H9 (cell line): ENCODE measurements around the gene GNAO1. TPM values are rescaled to one million over a fixed set of nuclear protein-coding genes. Genes with fewer than 3 reads are reported as not detected.

ENCODE experiments used
- DNase-seq: peaks from one replicate; pipeline ENCODE4 v3.0.0-alpha.2; 2017
- H2AFZ ChIP-seq: one replicate; pipeline ENCODE4 v1.6.1; 2013; ENCODE audit warnings: mild to moderate bottlenecking, low read length, control low read depth, moderate library complexity
- H2AK5ac ChIP-seq: 2 replicates; pipeline ENCODE4 v1.6.1; 2013; ENCODE audit warnings: low read length, control low read depth, mixed read lengths; ENCODE audit not compliant: insufficient read length
- H2BK120ac ChIP-seq: one replicate; pipeline ENCODE4 v1.6.1; 2013; ENCODE audit warnings: low read depth, mild to moderate bottlenecking, low read length, control low read depth, inconsistent platforms; ENCODE audit not compliant: poor library complexity, severe bottlenecking
- H2BK12ac ChIP-seq: 2 replicates; pipeline ENCODE4 v1.6.1; 2013; ENCODE audit warnings: low read length, control low read depth, mixed read lengths, low read depth; ENCODE audit not compliant: insufficient read length
- H2BK15ac ChIP-seq: 2 replicates; pipeline ENCODE4 v1.6.1; 2013; ENCODE audit warnings: low read depth, low read length, control low read depth
- H2BK20ac ChIP-seq: one replicate; pipeline ENCODE4 v1.6.1; 2013; ENCODE audit warnings: low read depth, mild to moderate bottlenecking, low read length, control low read depth, inconsistent platforms; ENCODE audit not compliant: poor library complexity, severe bottlenecking
- H2BK5ac ChIP-seq: 2 replicates; pipeline ENCODE4 v1.6.1; 2013; ENCODE audit warnings: low read length, control low read depth, mixed read lengths; ENCODE audit not compliant: insufficient read length
- H3K14ac ChIP-seq: 2 replicates; pipeline ENCODE4 v1.6.1; 2013; ENCODE audit warnings: low read length, control low read depth; ENCODE audit not compliant: insufficient read depth
- H3K18ac ChIP-seq: 2 replicates; pipeline ENCODE4 v1.6.1; 2013; ENCODE audit warnings: low read depth, mild to moderate bottlenecking, mixed read lengths, low read length, control low read depth; ENCODE audit not compliant: insufficient read length
- H3K23ac ChIP-seq: 2 replicates; pipeline ENCODE4 v1.6.1; 2013; ENCODE audit warnings: low read length, control low read depth, mixed read lengths, low read depth; ENCODE audit not compliant: insufficient read length
- H3K23me2 ChIP-seq: 2 replicates; pipeline ENCODE4 v1.6.1; 2013; ENCODE audit warnings: low read depth, mild to moderate bottlenecking, mixed read lengths, low read length, control low read depth; ENCODE audit not compliant: insufficient read length, poor library complexity, severe bottlenecking
- H3K27ac ChIP-seq: 2 replicates; pipeline ENCODE4 v1.5.1; 2013; ENCODE audit warnings: low read length, control low read depth, mixed read lengths, low read depth; ENCODE audit not compliant: insufficient read length
- H3K27me3 ChIP-seq: 2 replicates; pipeline ENCODE4 v1.6.1; 2013; ENCODE audit warnings: low read length, control low read depth, inconsistent platforms; ENCODE audit not compliant: insufficient read depth
- H3K4ac ChIP-seq: 2 replicates; pipeline ENCODE4 v1.6.1; 2013; ENCODE audit warnings: low read depth, mild to moderate bottlenecking, control low read depth, inconsistent platforms, low read length, moderate library complexity
- H3K4me1 ChIP-seq: 2 replicates; pipeline ENCODE4 v1.6.1; 2013; ENCODE audit warnings: low read length, control low read depth, inconsistent platforms; ENCODE audit not compliant: insufficient read depth
- H3K4me2 ChIP-seq: 2 replicates; pipeline ENCODE4 v1.6.1; 2013; ENCODE audit warnings: low read length, control low read depth, mixed read lengths; ENCODE audit not compliant: insufficient read length, insufficient read depth
- H3K56ac ChIP-seq: 2 replicates; pipeline ENCODE4 v1.6.1; 2013; ENCODE audit warnings: low read depth, mild to moderate bottlenecking, mixed read lengths, low read length, control low read depth; ENCODE audit not compliant: insufficient read length
- H3K79me1 ChIP-seq: 2 replicates; pipeline ENCODE4 v1.6.1; 2013; ENCODE audit warnings: low read depth, mild to moderate bottlenecking, moderate library complexity, low read length, control low read depth, inconsistent platforms; ENCODE audit not compliant: insufficient read depth, poor library complexity, severe bottlenecking
- H3K79me2 ChIP-seq: 2 replicates; pipeline ENCODE4 v1.6.1; 2013; ENCODE audit warnings: low read length, control low read depth, inconsistent platforms; ENCODE audit not compliant: insufficient read depth
- H3K9ac ChIP-seq: 2 replicates; pipeline ENCODE4 v1.6.1; 2013; ENCODE audit warnings: low read length, control low read depth, mixed read lengths; ENCODE audit not compliant: insufficient read length; ENCODE audit errors: extremely low read depth
- H3K9me3 ChIP-seq: one replicate; pipeline ENCODE4 v1.6.1; 2013; ENCODE audit warnings: low read depth, low read length, inconsistent platforms; ENCODE audit not compliant: control insufficient read depth
- H3T11ph ChIP-seq: one replicate; pipeline ENCODE4 v1.6.1; 2013; ENCODE audit warnings: mild to moderate bottlenecking, low read length, control low read depth, inconsistent platforms
- H4K20me1 ChIP-seq: one replicate; pipeline ENCODE4 v1.6.1; 2013; ENCODE audit not compliant: control insufficient read depth, insufficient read length, insufficient read depth
- H4K5ac ChIP-seq: 2 replicates; pipeline ENCODE4 v1.6.1; 2013; ENCODE audit warnings: low read depth, mild to moderate bottlenecking, mixed read lengths, low read length, control low read depth; ENCODE audit not compliant: insufficient read length
- H4K8ac ChIP-seq: replicated peaks from 2 replicates; pipeline ENCODE4 v1.6.1; 2013; ENCODE audit warnings: low read length, control low read depth, mixed read lengths, low read depth; ENCODE audit not compliant: insufficient read length
- H4K91ac ChIP-seq: 2 replicates; pipeline ENCODE4 v1.6.1; 2013; ENCODE audit warnings: low read depth, mild to moderate bottlenecking, moderate library complexity, mixed read lengths, low read length, control low read depth; ENCODE audit not compliant: insufficient read length
- H3K27ac Mint-ChIP-seq, 3 experiments: 2 replicates in 2 of 3; 3 replicates in 1 of 3; pipeline ENCODE4 v1.8.0; 2020 to 2021; ENCODE audit warnings: mixed read lengths in 3 of 3, mild to moderate bottlenecking in 1 of 3, moderate library complexity in 1 of 3
- H3K27me3 Mint-ChIP-seq: 2 replicates; pipeline ENCODE4 v1.8.0; 2021; ENCODE audit warnings: low read depth, mild to moderate bottlenecking, moderate library complexity, mixed read lengths
- H3K36me3 Mint-ChIP-seq, 3 experiments: 2 replicates in 2 of 3; 3 replicates in 1 of 3; pipeline ENCODE4 v1.8.0; 2020 to 2021; ENCODE audit warnings: low read depth in 3 of 3, mixed read lengths in 3 of 3; ENCODE audit not compliant: insufficient read depth in 1 of 3
- H3K4me1 Mint-ChIP-seq, 2 experiments: 2 replicates each; pipeline ENCODE4 v1.8.0; 2020; ENCODE audit warnings: mixed read lengths in 2 of 2
- H3K4me3 Mint-ChIP-seq, 2 experiments: 2 replicates in 1 of 2; 3 replicates in 1 of 2; pipeline ENCODE4 v1.8.0; 2020 to 2021; ENCODE audit warnings: mild to moderate bottlenecking in 2 of 2, mixed read lengths in 2 of 2, moderate library complexity in 1 of 2
- H3K9me3 Mint-ChIP-seq, 2 experiments: 2 replicates in 1 of 2; 3 replicates in 1 of 2; pipeline ENCODE4 v1.8.0; 2020; ENCODE audit warnings: mild to moderate bottlenecking in 2 of 2, mixed read lengths in 2 of 2, moderate library complexity in 1 of 2
- WGBS: extraction: QIAGEN DNeasy Blood & Tissue Kit; methylation state at CpG from one replicate; pipeline ENCODE4 v1.1.7; 2013; ENCODE audit warnings: missing lambda C conversion rate, low lambda C conversion rate, mixed read lengths; ENCODE audit not compliant: insufficient read length; ENCODE audit errors: extremely low coverage; 5-methylcytosine and 5-hydroxymethylcytosine counted together
- total RNA-seq: library from RNA; stranded (reverse); gene quantifications from 2 replicates; pipeline ENCODE4 v1.2.1, GENCODE V29; 2021
- TF ChIP-seq, protein P1 (sequence below): fragments of 200-600 bp; sonication (generic); conservative IDR thresholded peaks from 3 replicates; pipeline ENCODE4 v1.8.0; 2021; ENCODE audit warnings: antibody characterized with exemption, mild to moderate bottlenecking

GNAO1 gene
- total RNA-seq, 1 experiment from 2014 or later = 16.9 TPM

DNA sequence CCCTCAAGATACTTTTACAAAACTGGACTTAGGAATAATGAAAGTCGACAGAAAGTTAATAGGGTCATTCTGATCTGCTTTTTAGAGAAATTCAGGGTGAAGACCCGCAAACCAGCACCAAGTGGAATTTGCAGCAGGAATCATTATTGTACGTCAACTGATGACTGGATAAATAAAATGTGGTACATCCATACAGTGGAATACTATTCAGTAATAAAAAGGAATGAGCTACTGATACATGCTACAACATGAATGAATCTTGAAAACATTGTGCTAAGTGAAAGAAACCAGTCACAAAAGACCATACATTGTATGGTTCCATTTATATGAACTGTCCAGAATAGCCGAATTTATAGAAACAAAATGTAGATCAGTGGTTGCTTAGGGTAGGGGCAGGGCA lies 83.1 kb downstream of the GNAO1 start:
- no peak overlapping the region for H4K91ac ChIP-seq
- H2AFZ ChIP-seq = no peak overlapping the region
- no peak overlapping the region for H3T11ph ChIP-seq
- H3K9ac ChIP-seq = no peak overlapping the region
- no peak overlapping the region for H3K14ac ChIP-seq
- H2BK12ac ChIP-seq = no peak overlapping the region
- H3K36me3 Mint-ChIP-seq = peaks cover 10 to 24% (median 21%) of the 10 kb centered on the region in 3 experiments
- no peak overlapping the region for H3K4me2 ChIP-seq
- H3K79me2 ChIP-seq = no peaks in the 10 kb centered on the region
- H4K8ac ChIP-seq = no peak overlapping the region
- WGBS = no CpG with 5 or more reads among the region's 4 CpGs
- no peak for DNase-seq
- H2BK5ac ChIP-seq = no peak overlapping the region
- peaks cover 42 to 49% of the 10 kb centered on the region in 2 experiments for H3K4me1 Mint-ChIP-seq
- H3K4me1 ChIP-seq = peaks cover 15% of the 10 kb centered on the region; the same call in 1 of the 2 replicates
- H3K4me3 Mint-ChIP-seq = no peak overlapping the region
- no peaks in the 10 kb centered on the region for H3K27me3 ChIP-seq
- no peak overlapping the region for H3K56ac ChIP-seq
- H3K9me3 ChIP-seq = no peaks in the 10 kb centered on the region
- H3K4ac ChIP-seq = no peak overlapping the region
- no peaks in the 10 kb centered on the region for H3K79me1 ChIP-seq
- no peaks in the 10 kb centered on the region; the same call in 1 of the 2 replicates for H3K27me3 Mint-ChIP-seq
- no peak overlapping the region for H3K27ac ChIP-seq
- H3K23me2 ChIP-seq = no peaks in the 10 kb centered on the region
- no peak overlapping the region for H2BK120ac ChIP-seq
- H3K23ac ChIP-seq = no peak overlapping the region
- H3K18ac ChIP-seq = no peak overlapping the region
- no peak overlapping the region for H2BK15ac ChIP-seq
- no peak overlapping the region for H4K5ac ChIP-seq
- H4K20me1 ChIP-seq = no peaks in the 10 kb centered on the region
- no peak overlapping the region for H2BK20ac ChIP-seq
- H3K9me3 Mint-ChIP-seq = peaks cover 15% of the 10 kb centered on the region in 2 experiments
- TF ChIP-seq, protein P1, sequence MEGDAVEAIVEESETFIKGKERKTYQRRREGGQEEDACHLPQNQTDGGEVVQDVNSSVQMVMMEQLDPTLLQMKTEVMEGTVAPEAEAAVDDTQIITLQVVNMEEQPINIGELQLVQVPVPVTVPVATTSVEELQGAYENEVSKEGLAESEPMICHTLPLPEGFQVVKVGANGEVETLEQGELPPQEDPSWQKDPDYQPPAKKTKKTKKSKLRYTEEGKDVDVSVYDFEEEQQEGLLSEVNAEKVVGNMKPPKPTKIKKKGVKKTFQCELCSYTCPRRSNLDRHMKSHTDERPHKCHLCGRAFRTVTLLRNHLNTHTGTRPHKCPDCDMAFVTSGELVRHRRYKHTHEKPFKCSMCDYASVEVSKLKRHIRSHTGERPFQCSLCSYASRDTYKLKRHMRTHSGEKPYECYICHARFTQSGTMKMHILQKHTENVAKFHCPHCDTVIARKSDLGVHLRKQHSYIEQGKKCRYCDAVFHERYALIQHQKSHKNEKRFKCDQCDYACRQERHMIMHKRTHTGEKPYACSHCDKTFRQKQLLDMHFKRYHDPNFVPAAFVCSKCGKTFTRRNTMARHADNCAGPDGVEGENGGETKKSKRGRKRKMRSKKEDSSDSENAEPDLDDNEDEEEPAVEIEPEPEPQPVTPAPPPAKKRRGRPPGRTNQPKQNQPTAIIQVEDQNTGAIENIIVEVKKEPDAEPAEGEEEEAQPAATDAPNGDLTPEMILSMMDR = no peak
- H3K27ac Mint-ChIP-seq = no peak overlapping the region
- H2AK5ac ChIP-seq = no peak overlapping the region
